NCI-H1105 treated with DMSO at 0.1 percent for 48 hours (cell line): ENCODE results near the gene CNNM1.

Source experiments
- DNase-seq: peaks from one replicate; lab custom pipeline; 2025; lab: John Stamatoyannopoulos, UW

Gene CNNM1

DNA sequence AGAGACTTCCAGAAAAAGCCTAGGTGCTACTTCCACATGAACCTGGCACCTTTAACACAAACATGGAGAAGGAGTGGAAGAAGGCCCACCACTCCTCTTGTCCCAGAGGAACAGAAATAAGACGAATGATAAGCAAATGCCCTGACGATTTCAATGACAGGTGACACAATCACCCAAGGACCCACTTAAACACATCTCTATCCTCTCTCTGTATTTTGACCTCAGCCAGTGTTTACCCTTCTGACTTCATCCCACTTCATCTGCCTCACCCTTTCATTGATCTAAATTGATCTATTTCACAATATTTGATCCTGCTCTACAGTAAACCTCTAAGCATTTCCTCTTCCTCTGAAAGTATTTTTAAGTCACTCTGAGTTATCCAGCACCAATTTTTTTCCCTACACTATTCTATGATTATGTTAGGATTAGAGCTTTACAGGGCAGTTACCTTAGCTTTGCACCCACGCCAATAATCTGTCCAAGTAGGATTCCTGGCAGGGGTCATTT is 92.1 kb downstream of the CNNM1 start:
- no peak for DNase-seq

DNA sequence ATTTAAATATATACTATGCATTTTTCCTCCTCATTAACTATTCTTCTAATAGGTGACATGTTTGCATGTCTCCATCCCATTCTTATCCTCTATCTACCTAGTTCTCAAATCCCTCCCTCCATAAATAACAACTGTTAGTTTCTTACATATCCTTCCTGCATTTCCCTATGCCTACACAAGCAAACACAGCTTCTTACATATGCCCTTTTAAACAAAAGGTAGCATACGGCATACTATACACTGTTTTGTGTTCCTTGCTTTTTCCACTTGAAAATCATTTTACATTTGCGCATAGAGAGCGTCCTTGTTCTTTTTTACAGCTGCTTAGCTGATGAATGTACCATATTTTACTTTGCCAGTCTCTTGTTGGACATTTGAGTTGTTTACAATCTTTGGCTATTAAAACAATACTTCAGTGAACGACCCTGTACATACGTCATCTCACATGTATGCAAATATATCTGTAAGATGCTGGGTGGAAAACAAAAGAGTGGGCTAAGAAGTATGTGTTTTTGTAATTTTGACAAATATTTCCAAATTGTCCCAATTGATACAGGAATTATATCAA is 93.5 kb downstream of the CNNM1 start:
- no peak for DNase-seq

DNA sequence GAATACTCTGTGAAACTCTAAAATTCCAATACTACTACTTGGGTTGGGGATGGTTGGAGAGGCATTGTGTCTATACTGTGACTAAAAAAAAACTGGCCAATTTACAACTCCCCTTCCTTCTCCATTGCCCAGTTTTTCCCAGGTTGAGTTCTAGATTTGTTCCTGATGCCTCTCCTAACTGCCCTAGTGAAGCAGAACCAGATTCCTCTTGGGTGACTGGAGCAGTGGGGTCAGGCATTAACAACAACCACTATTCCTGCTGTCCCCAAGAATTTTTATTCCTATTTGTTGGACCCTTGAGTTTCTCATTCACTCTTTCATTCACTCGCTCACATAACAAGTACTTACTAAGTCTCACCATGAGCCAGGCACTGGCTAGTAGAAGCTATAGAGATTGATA is 95.5 kb downstream of the CNNM1 start:
- DNase-seq: no peak

DNA sequence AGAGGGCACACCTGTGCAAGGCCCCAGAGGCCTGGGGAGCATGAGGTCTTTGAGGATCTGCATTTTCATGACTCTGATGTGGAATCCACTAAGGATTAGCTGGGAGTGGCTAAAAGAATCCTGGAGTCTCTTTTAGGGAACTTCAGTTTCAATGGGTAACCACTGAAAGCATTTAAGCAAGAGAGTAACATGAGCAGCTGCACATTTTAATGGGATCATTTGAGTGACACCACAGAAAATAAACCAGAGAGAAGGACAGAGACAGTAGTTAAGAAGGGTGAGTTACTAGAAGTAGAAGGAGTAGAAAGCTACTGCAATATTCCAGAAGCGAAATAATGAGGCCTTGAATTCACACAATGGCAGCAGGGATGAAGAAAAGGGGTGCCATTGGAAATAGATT is 96.0 kb downstream of the CNNM1 start:
- DNase-seq: no peak

DNA sequence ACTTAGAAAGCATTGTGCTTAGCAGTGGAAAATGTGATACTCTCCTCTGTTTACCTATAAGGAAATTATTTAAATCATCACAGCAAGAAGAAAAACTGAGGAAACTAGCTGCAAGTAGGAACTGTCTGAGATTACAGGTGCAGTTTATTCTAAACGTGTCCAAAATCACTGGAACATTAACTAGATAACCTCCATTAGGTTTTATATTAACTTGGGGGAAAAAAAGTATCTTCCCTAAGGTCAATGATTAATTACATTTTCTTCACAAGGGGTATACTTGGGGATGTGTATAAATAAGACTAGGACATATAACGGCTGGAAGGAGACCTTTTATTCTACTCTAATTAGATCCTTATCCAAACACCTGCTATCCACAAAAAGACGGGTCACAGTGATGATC is 97.5 kb downstream of the CNNM1 start:
- no peak for DNase-seq

DNA sequence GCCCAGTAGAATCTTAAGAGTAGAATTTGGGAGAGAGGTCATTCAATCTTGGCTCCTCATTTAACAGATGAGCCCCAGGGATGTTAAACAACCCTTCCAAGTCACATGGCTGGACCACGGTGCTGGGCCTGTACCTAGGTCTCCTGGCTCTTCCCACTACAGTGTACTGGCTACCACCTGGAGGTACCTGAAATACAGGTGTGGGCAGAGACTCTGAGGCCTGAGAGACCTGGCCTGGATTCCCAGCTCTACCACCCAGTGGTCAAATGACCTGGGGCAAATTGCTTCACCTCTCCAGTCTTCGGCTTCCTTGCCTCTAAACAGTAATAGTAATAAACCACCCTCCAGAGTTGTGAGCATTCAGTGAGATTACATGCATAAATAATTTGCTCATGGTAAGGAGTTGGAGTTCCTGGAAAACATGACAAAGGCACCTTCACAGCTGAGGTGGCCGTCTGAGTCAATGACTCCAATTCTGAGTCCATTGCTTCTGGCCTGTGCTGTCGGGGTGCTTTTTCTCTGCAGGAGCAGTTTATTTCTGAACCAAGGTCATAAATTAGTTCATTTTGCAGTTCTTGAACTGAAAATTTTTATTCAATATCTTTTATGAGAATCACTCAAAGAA is 98.5 kb downstream of the CNNM1 start:
- DNase-seq: no peak

DNA sequence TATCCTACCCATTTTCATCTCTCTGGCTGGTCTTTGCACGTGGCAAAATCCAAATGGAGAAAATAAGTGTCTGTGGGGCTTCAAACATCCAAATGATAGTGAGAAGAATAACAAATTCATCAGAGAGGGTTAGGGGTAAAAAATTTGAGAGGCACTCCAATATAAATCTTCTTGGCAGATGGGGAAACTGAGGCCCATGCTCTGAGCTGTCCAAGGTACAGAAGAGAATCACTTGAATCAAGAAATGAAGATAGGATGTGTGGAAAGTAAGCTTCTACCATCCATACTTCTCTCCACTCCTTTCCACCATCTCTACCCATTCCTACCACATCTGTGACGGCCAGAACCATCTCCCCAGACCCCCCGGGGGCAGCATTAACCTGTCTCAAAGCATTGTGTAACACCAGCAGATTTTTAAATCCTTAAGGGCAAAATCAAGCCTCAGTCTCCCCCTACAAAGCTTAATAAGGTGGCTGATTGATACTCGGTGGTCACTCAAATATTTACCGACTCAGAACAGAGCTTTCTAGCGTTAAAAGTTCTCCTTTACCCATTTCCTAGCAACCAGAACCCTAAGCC is 100.5 kb downstream of the CNNM1 start:
- DNase-seq: no peak

DNA sequence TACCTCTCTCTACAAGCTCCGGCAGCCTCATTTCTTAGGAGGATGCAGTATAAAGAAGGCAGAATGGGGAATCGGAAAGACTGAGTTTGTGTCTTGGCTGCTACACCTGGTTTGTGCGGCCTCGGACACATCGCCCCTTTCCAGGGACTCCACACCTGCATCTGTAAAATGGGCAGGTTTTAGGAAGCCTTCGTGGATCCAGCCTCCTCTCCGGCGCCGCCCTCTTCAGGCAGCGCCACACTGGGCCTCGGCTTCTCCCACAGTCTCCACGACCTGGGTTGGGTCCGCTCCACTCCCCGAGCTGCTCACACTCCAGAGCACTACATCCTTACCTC is 100.9 kb downstream of the CNNM1 start:
- peak; percentile 28 for DNase-seq

DNA sequence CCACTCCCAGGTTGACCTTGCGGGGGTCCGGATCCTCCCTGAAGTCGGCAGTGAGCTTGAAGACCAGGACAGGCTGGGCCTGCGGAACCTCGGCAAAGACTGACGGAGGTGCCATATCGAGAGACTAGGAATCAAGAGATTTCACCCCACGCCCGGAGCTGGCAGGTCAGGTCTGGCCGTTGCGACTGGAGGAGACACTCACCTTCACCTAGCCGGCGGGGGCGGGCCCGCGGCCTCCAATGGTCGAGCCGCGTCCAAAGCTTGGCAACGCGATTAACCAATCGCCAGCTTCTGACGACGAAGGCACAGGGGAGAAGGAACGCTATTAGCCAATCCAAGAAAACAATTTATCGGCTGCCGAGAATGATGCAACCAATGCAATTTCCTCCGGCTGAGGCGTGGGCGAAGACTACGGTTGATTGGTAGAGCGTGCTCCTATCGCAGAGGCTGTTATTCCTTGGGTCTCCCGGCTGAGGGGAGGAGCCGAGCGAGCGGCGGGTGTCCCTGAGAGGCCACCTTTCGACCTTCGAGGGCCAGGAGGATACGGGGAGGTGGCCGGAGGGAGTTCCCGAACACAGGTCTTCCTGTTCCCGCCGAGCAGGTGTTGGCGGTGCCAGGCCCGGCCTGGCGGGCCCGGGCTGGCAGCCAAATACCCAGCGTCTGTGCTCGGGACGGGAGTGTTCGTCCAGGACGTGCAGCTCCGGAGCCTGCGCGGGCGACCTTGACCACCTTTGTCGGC is 101.5 kb downstream of the CNNM1 start, which contains the start of gene GOT1:
Gene GOT1, minus strand, starts transcription at position 174 of the 739 bp plus-strand sequence. Its CDS starts 59 bp downstream, at position 115.
- DNase-seq: peak; percentile 96

DNA sequence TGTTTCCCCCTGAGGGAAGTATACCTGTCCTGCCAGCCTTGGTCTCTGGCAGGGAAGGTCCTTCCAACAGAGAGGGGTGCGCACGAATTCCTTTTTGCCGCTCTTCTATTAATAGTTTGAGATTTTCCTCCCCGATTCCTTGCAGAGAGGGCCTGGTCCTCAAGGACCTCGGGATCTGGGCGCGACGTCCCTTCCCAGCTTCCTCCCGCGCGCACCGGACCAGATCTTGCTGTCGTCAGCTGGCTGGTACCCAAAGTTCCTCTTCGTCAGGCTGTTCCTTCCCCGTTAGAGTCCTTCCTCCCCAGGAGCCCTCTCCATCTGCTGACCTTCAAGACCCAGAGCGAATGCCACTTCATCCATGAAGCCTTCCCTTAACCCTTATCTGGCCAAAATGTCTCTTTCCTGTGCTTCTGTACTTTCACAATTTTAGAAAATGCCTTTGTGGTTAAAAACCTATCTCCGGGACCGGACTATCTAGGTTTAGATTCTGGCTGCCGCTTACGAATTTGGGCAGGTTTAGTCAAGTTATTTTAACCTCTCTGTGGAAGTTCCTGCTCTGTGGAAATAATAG is 102.1 kb downstream of the CNNM1 start:
- peak; percentile 23 for DNase-seq

DNA sequence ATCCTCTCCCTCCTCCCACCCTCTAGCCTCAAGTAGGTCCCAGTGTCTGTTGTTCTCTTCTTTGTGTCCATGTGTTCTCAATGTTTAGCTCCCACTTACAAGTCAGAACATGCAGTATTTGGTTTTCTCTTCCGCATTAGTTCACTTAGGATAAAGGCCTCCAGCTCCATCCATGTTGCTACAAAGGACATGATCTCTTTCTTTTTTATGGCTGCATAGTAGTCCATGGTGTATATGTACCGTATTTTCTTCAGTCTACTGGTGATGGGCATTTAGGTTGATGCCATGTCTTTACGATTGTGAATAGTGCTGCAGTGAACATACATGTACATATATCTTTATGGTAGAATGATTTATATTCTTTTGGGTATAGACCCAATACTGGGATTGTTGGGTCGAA is 102.9 kb downstream of the CNNM1 start:
- no peak for DNase-seq

DNA sequence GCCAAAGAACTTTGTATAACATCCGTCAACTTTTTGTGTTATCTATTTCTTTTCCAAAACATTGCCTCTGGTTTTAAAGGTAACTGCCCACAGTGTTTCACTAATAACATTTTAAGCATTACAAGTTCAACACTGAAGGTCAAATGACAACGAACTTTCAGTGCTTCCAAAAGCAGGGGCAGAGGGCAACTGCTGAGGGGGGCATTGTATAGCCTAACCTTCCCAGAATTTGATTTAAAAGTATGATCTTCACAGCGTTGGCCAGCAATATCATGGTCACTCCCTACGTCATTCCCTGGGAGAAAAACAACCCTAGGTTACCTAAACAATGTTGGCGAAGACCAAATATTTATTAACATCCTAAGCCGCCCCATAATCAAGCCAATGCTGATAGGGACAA is 103.7 kb downstream of the CNNM1 start:
- DNase-seq: no peak

DNA sequence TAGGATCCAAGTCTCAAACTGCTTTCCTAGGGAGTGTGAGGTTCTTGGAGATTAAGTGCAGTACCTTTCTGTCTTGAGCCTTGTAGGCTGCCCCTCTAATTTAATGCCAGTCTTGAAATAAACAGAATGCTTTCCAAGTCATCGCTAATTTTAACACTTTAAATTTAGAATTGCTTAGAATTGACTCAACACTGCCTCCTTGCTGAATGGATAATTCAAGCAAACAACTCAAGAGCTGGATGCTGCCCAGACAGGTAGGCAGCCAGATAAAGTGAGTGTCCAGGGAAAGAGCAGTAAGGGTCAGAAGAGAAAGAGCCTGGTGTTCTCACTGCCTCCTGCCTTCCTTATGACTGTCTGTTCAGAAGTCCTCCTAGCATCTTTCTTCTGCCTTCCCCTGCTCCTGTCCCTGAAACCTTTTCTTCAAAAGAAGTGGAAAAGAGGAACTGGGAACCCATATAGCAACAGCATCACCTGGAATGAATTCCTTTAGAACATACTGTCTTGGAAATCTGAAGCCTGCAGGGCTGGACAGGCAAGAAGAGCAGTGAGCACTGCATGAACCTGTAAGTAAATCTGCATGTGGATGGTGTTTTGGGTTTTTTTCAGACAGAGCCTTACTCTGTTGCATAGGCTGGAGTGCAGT is 104.3 kb downstream of the CNNM1 start:
- peak; percentile 10 for DNase-seq

DNA sequence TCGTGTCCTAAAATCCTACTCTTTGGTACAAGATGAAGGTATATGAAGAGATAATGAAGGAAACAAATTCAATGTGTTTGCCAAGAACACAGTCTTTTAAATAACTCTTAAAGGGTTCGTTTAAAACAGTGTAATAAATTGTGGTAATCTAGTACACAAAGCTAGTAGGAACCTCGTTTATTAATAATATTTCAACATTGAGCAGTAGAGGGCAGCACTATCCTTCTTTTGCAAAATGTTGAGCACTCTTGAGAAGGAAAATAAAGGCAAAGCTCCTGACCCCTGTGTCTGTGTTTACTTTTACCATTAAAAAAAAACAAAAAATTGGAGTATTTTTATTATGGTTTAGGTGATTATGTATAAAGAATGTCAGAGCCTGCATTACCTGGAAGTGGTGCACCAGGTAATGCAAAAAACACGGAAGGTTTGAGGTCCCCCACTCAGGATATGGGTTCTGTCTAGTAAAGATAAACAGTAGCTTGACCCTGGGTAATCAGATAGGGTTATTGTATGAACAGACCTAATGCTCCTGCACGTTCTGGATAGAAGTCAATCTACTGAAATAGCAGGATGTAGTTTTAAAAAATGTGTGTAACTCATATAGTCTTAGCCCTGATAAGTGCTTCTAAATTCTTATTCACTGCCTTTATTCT is 107.0 kb downstream of the CNNM1 start:
- DNase-seq: peak; percentile 43

DNA sequence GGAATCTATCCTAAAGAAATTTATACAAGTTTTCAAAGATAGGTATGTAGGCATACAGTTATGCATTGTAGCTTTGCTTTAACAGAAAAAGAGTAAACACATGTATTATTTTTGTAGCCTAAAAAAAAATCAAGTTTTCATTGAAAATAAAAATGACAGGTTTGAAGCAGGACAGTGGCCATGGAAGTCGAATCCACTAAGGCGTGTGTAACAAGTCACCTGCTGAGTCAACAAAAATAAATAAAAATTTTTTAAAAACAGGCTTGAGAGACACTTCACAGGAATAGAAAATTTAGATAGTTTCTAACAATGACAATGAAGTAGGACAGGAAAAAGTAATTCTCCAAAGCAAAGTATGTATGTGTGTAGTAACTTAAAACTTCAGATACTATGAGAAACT is 109.7 kb downstream of the CNNM1 start:
- DNase-seq: no peak

DNA sequence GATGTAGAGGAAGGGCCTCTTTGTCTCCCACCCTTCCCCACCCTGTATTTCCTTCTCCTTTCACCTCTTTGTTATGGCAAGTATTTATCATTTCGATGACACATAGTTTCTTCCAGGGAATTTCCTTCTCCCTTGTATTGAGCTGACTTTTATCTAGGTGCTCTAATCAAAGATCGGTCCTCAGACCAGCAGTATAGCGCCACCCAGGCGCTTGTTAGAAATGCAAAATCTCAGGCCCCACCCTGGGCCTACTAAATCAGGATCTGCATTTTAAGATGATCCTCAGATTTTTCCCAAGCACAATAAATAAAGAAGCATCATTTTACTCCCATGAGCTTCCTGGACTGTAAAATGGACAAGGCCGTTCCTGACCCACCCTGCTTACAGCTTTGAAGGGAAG is 113.2 kb downstream of the CNNM1 start:
- no peak for DNase-seq

DNA sequence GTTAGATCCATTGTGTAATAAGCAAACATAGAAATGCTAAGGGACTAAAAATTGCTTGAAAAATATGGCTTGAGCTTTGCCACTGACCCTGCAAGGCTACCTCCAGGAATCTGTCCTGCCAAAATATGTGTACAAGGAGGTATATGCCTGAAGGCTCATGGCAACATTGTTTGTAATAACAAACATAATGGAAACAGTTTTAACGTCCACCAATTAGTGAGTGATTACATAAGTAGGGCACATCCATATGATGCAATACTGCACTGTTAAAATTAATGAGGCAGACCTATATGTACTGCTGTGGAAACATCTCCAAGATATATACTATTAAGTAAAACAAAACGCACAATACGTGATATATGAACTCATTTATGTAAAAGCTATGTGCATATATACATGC is 114.3 kb downstream of the CNNM1 start:
- DNase-seq: no peak
